HG03159 (cell line): Measurements from ENCODE around the gene TNFRSF17.
"Not testable (repeated sequence)": the region's sequence is repeated elsewhere in the genome, so short reads cannot be mapped to it uniquely, and the experiment has no call there.

Experiments used
- ATAC-seq: cut with Tn5 transposase; IDR thresholded peaks from one replicate; pipeline ENCODE4 v1.9.1; 2021; ENCODE audit warnings: mild to moderate bottlenecking, moderate library complexity; ENCODE audit not compliant: unreplicated experiment

TNFRSF17 gene

DNA sequence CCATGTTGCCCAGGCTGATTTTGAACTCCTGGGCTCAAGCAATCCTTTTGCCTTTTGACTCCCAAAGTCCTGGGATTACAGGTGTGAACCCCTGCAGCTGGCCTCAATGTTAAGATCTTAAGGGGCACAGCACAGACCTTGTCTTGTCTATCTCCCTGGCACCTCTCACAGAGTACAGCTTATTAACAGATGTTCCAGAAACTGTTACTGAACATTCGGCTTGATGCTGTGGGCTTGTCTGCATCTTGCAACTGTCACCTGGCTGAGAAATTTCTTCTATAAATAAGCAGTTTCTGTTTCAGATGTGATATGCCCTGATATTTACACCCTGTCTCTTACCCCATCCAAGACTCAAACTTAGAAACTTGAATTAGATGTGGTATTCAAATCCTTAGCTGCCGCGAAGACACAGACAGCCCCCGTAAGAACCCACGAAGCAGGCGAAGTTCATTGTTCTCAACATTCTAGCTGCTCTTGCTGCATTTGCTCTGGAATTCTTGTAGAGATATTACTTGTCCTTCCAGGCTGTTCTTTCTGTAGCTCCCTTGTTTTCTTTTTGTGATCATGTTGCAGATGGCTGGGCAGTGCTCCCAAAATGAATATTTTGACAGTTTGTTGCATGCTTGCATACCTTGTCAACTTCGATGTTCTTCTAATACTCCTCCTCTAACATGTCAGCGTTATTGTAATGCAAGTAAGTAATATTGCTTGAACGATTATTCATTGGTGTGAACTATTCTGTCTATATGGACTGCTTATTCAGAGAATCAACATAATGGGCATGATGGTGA, at the start of gene TNFRSF17:
TNFRSF17 (plus strand) TSS at position 450 of the 791 bp plus-strand sequence; CDS start at position 565, 115 bp downstream.
- ATAC-seq: peak; percentile 67

DNA sequence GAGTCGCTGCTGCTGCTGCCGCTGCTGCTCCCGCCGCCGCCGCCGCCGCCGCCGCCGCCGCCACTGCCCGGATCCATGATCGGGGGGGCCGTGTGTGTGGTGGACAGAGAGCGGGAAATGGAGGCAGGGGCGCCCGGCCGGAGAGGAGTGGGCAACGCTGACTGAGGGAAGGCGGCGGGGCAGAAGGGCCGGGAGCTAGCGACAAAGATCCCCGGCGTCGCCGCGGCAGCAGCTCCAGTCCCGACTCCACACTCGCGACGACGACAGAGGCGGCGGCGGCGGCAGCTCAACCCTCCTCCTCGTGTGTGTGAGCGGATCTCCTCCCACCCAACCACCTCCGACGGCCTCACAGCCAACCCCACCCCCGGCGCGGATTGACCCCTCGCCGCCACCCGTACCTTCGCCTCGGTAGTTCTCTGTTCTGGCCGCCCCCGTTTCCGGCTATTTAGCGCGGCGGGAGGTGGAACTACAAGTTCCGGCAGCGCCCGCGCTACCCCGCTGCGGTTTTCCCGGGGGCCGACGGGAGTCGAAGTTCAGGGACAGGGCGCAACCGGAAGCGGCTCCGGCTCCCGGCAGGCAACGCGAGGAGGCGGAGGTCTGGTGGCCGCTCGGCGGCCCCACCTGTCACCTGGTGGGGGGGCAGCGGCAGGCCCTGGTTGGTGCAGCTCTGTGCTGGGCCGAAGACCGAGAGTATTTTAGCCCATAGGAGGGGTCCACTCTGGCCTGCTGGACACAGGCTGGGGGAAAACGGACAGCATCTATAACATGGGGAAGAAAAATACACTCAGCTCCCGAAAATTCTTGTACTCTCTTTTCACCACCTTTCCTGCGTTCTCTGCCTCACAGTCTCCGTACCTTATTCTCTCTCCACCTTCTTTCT, 49.1 kb upstream of the TNFRSF17 start, which contains the start of gene GSPT1:
GSPT1 (minus strand) TSS at position 313 of the 880 bp plus-strand sequence; CDS start at position 77, 236 bp downstream.
- ATAC-seq: peak; percentile 83

DNA sequence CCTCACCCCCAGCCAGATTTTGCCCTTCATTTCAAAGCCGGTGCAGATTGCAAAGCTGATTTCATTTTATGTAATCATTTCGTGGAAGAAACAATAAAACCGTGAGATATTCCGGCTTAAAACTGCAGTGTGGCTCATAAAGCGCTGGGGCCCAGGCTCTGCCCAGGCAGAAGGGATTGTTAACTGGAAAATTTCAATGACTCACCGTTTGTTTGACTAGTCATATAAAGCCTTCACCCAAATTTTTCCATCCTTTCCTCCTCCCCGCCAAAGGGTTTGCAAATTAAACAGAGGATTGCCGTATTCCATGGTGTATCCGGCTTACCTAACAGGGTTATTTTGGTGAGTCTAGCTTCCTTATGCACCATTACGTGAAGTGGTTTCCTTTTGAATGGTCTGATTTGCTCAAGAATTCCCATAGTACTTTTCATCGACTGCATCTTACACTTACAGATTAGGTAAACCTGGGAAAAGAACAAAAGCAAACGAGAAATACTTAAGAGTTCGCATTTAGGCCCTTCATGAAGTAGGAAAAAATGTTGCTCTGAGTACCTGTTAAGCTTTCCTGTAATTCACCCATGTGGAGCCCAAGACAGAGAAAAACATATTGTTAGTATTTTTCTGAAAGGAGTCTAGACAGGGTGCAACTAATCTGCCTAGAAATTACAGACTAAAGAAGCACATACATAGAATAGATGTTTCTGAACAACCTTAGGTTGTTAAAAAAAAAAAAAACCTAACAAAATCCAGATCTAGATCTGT, 48.3 kb upstream of the TNFRSF17 start:
- no peak for ATAC-seq

GRCh38 chr16:11924046-11924445, 41.0 kb upstream of the TNFRSF17 start:
- not testable (repeated sequence) for ATAC-seq

DNA sequence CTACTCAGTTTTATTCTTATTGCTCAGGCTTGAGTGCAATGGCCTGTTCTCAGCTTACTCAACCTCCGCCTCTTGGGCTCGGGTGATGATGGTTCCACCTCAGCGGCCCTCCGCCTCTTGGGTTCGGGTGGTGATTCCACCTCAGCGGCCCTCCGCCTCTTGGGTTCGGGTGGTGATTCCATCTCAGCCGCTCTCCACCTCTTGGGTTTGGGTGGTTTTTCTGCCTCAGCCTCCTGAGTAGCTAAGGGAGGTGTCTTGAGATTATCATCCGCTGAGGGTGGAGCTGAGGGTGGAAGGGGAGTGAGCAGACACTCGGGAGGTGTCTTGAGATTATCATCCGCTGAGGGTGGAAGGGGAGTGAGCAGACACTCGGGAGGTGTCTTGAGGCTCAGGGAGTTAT, 37.7 kb upstream of the TNFRSF17 start:
- ATAC-seq: not testable (repeated sequence)

DNA sequence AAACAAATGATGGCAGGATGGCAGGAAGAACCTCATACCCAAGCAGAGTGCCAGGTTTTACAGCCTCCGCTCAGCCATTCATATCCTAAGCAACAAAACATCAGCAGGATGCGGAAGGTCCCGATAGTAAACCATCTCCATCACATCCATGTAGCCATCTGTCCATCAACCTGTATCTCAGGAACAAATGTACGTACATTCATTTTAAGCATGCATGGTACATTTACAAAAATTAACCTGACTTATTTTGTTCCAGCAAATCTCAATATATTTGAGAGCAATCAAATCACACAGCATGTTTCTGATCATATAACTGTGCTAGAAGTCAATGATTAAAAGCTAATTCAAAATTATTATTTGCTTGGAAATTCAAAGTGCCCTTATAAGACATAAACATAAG, 23.1 kb upstream of the TNFRSF17 start, which contains the start of gene NPIPB2:
NPIPB2 (minus strand) TSS at position 101 of the 400 bp plus-strand sequence; CDS start at position 101, 0 bp downstream.
- not testable (repeated sequence) for ATAC-seq

DNA sequence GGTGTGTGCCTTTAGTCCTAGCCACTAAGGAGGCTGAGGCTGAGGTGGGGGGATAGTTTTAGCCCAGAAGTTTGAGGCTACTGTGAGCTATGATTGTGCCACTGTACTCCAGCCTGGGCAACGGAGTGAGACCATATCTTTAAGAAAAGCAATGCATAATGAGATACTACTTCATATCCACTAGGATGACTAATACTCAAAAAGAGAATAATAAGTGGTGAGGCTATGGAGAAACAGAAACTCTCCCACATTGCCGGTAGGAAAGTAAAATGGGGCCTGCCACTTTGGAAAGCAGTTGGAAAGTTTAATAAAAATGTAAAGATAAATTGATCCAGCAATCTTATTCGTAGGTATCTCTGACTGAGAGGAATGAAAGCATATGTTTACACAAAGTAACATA, 18.6 kb upstream of the TNFRSF17 start:
- no peak for ATAC-seq

GRCh38 chr16:11948819-11949218, 16.2 kb upstream of the TNFRSF17 start:
- ATAC-seq: no peak

- ATAC-seq: no peak
Measured at GRCh38 chr16:11949527-11949926, 15.5 kb upstream of the TNFRSF17 start.

DNA sequence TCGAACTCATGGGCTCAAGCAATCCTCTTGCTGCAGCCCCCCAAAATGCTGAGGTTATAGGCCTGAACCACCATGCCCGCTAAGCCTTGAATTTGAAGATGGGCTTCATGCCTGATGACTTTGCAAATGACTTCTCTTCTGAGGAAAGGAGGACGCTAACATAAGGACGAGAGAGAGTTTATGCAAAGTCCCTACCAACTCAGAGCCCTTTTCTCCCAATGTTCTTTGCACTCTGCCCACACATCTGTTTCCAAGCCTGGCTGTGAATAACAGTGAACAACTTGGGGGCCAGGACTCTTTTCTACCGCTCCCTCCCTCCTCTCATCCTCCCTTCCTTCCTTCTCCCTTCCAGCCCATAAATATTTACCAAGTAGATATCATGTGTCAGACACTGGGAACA, 14.6 kb upstream of the TNFRSF17 start:
- ATAC-seq: no peak

- not testable (repeated sequence) for ATAC-seq
Measured at GRCh38 chr16:11953576-11953975, 11.4 kb upstream of the TNFRSF17 start.

- ATAC-seq: no peak
Measured at GRCh38 chr16:11955713-11956123, 9.3 kb upstream of the TNFRSF17 start.

DNA sequence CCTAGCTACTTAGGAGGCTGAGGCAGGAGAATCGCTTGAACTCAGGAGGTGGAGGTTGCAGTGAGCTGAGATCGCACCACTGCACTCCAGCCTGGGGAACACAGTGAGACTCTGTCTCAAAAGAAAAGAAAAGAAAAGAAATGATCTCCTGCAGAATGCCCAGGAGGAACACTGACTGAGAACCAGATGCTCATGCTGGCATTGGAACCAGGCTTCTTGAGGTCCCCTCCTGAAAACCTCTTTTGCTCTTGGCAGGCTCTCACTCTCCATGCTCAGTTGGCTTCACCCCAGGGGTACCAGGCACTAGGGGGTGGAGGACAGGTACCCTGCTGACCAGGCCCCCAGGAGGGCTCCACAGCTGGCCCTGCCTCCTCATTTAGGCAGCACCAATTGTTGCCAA, 8.5 kb upstream of the TNFRSF17 start:
- ATAC-seq: no peak

DNA sequence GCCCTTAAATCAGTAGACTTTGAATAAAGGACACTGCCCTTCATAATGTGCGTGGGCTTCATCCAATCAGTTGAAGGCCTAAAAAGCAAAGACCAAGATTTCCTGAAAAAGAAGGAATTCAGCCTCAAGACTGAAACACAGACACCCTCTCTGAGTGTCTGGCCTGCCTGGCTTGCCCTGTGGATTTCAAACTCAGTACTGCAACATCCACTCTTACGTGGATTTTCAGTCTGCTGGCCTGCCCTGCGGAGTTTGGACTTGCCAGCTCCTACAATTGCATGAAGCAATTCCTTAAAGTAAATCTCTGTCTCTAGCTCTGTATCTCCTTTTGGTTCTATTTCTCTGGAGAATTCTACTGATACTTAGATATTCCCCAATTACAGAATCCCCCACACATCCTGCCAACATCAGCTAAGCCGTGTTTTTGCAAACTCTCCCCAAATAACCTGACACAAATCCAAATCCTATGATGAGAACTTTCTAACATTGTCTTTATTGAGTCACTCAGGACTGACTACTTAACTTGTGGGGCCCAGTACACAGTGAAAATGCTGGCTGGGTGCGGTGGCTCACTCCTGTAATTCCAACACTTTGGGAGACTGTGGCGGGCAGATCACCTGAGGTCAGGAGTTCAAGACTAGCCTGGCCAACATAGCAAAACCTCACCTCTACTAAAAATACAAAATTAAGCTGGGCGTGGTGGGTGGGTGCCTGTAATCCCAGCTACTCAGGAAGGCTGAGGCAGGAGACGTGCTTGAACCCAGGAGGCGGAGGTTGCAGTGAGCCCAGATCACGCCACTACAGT, 7.2 kb upstream of the TNFRSF17 start:
- no peak for ATAC-seq

GRCh38 chr16:11962457-11962856, 2.6 kb upstream of the TNFRSF17 start:
- ATAC-seq: not testable (repeated sequence)

DNA sequence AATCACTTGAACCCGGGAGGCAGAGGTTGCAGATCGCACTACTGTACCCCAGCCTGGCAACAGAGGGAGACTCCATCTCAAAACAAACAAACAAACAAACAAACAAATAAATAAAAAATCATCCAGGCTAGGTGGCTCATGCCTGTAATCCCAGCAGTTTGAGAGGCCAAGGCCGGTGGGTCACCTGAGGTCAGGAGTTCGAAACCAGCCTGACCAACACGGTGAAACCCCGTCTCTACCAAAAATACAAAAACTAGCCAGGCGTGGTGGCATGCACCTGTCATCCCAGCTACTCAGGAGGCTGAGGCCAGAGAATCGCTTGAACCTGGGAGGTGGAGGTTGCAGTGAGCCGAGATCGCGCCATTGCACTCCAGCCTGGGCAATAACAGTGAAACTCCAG, 2.0 kb upstream of the TNFRSF17 start:
- not testable (repeated sequence) for ATAC-seq

GRCh38 chr16:11963706-11964105, 1.3 kb upstream of the TNFRSF17 start:
- ATAC-seq: no peak

DNA sequence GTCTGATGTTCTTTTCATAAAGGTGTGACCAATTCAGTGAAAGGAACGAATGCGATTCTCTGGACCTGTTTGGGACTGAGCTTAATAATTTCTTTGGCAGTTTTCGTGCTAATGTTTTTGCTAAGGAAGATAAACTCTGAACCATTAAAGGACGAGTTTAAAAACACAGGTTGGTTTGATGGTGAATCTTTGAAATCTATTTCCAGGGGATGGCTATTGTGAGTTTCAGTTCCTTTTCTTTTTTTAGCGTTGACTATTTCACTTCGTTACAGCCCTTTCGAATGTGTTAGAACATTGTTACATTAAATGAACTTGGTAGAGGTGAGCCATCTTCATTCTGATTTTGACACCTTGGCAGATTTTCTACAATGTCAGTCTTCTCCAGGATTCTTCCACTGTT, 1.2 kb downstream of the TNFRSF17 start:
- ATAC-seq: peak; percentile 38

GRCh38 chr16:11967195-11967911, 2.3 kb downstream of the TNFRSF17 start:
- no peak for ATAC-seq
